NCI-H1694 treated with DMSO at 0.1 percent for 48 hours (cell line): Measurements from ENCODE around the gene ATP13A1.
"Not testable (repeated sequence)": the region's sequence is repeated elsewhere in the genome, so short reads cannot be mapped to it uniquely, and the experiment has no call there.

ENCODE experiments used
- DNase-seq: peaks from one replicate; lab custom pipeline; 2025; lab: John Stamatoyannopoulos, UW

ATP13A1 gene

DNA sequence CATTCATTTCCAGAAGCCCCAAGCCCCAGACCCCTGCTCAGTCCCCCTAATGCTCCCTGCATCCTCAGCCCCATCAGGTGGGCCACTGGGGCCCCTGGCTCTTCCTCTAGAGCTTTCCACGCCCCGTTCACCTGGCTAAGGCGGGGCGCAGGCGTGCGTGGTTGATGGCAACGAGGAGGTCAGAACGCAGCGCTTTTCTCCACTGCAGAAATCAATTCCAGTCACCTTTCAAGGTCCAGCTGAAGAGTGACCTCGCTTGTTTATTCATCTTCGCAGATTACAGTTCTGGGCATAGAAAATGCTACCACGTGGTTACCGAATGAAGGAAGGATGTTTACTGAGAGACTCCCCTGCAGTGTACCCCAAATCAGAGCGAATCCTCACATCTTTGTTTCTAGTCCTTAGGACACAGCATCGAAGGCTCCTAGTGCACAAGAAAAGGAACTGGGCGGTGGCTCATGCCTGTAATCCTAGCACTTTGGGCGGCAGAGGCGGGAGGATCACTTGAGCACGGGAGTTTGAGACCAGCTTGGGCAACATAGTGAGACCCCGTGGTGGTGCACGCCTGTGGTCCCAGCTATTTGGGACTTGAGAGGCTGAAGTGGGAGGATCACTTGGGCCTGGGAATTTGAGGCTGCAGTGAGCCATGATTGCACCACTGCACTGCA lies 44.2 kb downstream of the ATP13A1 start:
- DNase-seq = no peak

DNA sequence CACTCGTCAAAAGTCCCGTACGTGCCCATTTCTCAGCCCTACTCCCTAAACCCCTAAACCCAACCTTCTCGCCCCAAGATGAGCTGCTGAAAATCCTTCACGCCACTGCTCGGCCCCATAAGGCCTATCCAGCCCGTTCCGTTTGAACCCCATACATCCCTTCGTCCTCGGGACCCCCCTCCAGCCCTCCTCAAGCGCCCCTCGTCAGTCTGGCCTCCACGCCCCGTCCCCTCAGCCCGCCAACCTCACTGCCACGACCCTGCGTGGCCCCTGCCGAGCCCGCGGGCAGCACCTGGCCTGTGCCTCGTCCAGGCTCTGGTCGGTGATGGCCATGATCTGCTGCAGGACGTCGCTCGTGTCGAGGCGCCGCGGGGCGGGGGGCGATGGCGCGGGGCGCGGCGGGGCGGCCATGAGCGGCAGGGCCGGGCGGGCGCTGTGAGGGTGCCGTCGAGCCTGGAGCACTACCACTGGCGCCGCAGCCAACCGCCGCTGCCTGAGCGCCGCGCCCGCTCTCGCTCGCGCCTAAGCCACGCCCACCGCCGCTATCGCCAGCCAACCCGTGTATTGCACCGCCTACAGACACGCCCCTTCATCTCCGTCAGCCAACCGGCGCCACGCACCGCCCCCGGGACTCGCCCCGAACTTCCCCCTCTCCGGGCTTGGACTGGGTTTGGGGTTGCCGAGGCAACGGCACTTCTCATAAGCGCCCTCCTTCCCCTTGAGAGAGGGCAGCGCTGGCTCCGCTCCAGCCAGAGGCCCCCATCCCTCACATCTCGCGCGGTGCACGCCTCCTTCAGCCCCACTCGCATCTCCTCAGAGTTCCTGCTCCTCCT lies 45.0 kb downstream of the ATP13A1 start, which contains the start of gene PBX4:
TSS of gene PBX4 (minus strand) at position 469 of the 833 bp plus-strand sequence. CDS start at position 411, 58 bp downstream.
- peak; percentile 93 for DNase-seq

DNA sequence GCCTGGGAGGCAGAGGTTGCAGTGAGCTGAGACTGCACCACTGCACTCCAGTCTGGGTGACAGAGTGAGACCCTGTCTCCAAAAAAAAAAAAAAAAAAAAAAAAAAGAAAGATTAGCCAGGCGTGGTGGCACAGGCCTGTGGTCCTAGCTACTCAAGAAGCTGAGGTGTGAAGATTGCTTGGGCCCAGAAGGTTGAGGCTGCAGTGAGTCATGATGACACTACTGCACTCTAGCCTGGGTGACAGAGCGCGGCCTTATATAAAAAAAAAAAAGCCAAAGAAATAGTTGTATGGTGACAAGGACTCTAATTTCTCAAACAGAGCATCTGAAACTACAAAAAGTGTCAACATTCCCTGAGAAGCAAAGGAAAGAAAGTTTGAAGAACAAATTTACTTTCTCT lies 48.4 kb downstream of the ATP13A1 start:
- DNase-seq = no peak

DNA sequence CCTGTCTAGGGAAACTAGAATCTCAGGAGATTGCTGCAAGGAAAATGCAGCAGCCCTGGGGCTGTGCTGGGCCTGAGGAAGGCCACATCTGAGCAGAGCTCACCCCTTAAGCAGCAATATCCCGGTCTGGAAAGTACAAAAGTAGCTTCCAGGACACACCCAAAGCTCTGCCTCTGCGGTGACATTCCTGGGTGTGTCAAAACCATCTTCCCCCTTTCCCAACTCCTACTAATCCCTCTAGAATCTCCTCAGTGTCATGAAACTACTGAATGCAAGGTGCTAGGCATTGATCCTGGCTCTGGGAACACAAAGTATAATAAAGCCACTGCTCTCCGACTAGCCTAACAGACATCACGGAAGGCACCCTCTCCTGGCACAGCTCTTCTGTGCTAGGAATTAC lies 50.0 kb downstream of the ATP13A1 start:
- no peak for DNase-seq

DNA sequence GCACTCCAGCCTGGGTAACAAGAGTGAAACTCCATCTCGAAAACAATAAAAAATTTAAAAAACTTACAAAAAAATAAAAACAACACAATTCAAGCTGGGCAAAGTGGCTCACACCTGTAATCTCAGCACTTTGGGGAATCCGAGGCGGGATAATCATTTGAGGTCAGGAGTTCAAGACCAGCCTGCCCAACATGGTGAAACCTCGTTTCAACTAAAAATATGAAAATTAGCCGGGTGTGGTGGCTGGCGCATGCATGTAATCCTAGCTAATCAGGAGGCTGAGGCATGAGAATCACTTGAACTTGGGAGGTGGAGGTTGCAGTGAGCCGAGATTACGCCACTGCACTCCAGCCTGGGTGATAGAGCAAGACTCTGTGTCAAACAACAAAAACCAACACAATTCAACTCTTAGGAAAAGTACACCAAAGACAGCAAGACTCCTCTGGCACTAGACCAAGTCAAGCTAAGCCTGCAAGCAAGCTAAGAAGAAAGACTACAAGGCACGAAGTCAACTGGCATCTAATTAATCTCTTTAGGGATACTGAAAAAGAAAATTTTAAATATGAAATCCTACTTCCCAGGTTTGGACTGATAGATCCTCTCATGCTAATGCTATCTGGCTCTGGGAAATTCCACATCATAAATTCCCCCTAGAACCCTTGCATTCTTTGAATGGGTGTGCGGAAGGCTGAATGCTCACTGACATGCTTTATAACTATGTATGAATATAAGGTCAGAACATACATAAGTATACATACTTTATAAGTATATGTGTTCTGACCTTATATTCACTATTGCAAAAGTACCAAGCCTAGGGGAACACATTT lies 52.9 kb downstream of the ATP13A1 start:
- no peak for DNase-seq

DNA sequence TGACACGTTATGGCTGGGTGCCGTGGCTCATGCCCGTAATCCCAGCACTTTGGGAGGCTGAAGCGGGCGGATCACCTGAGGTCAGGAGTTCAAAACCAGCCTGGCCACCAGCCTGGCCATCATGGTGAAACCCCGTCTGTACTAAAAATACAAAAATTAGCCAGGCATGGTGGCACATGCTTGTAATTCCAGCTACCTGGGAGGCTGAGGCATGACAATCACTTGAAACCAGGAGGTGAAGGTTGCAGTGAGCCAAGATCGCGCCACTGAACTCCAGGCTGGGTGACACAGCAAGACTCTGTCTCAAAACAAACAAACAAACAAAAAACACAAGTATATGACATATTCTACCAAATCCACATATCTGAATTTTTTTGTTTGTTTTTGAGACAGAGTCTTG lies 56.8 kb downstream of the ATP13A1 start:
- DNase-seq = not testable (repeated sequence)

DNA sequence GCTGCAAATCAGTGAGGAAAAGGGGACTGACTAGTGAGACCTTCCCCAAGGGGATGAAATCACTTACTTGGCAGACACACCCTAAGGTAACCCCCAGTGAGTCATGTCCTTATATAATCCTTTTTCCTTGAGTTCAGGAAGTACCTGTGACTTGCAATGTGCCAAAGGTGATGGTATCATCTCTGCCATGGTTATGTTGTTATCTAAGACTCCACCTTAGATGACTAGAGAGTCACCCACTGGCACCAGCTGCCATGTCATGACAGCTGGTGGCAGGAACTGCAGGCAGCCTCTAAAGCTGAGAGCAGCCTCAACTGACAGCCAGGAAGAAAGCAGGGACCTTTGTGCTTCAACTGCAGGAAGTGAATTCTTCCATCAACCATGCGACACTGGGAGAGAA lies 57.5 kb downstream of the ATP13A1 start:
- DNase-seq = peak; percentile 86

DNA sequence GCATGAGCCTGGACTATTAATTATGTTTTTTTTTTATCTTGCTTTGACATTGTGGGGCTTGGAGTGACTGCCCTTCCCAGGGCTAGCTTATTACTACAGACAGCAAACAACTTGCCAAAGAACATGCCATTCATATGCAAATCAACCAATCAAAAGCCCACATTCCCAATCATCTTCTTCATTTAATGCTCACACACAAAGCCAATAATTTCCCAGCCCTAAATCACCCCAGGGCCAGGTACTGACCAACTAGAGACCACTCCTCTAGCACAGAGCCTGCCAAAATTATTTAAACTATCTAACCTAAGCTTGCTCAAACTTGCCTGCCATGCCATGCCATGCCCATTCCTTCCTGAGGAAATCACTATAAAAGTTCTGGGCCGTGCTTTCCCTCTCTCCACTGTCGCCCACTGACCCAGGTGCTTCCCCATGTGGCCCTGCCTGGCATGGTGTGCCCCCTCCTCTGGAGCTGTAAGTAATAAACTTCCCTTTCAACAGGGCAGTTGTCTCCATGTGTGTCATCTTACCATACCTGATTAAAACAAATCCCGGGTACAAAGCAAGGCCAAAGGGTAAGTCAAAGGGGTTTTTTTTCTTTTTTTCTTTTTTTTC lies 60.7 kb downstream of the ATP13A1 start:
- no peak for DNase-seq

DNA sequence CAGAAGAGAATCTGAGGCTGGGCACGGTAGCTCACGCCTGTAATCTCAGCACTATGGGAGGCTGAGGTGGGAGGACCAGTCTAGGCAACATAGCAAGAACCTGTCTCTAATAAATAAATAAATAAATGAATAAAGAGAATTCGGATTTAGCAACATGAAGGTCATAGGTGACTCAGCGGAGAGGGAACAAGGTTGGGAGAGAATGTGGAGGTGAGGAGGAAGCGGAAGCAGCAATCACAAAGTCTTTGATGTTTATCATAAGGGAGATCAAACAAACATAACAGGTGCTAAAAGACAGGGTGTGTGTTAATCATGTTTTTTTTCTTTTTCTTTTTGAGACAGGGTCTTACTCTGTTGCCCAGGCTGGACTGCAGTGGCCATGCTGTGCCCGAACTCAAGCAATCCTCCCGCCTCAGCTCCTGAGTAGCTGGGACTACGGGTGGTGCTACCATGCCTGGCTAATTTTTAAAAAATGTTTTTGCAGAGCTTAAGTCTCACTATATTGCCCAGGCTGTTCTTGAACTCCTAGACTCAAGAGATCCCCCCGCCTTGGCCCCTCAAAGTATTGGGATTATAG lies 61.3 kb downstream of the ATP13A1 start:
- DNase-seq = no peak

DNA sequence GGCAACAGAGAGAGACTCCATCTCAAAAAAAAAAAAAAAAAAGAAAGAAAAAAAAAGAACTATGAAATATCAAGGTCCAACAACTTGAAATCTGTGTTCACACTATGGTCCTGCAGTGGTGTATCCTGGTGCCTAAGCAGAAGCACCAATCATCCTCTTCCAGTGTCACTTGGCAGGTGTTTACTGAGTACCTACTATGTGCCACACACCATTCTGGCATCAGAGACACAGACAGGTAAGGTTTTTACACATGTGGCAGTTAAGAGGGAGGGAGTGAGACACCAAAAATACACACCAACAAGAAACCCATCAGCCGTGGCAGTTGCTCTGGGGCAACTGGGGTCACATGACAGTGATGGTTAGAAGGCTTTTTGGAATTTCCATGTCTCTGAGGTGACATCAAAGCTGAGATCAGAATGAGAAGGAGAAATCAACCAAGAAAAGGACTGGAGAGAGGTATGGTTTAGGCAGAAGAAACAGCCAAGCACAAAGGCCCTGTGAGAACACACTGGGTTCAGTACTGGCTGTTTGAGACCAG lies 62.6 kb downstream of the ATP13A1 start:
- no peak for DNase-seq

DNA sequence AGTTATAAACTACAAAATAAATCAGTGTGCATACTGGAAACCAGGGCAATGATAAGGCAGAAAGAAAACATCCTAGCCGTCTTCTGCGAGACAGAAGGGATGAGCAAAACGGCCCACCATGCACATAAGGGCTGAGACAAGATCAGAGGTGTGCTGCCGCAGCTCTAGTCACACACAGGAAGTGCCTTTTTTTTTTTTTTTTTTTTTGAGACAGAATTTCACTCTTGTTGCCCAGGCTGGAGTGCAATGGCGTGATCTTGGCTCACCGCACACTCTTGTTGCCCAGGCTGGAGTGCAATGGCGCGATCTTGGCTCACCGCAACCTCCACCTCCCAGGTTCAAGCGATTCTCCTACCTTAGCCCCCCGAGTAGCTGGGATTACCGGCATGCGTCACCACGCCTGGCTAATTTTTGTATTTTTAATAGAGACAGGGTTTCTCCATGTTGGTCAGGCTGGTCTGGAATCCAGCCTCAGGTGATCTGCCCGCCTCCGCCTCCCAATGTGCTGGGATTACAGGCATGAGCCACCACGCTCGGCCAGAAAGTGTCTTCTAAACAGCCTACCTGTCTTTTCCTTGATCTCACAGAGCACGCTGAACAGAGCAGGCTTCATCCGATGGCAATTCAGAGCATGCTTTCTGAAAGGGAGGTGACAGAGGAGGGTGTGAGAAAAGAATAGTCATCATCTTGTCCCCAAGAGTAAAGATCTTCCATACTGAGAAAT lies 64.6 kb downstream of the ATP13A1 start:
- not testable (repeated sequence) for DNase-seq

DNA sequence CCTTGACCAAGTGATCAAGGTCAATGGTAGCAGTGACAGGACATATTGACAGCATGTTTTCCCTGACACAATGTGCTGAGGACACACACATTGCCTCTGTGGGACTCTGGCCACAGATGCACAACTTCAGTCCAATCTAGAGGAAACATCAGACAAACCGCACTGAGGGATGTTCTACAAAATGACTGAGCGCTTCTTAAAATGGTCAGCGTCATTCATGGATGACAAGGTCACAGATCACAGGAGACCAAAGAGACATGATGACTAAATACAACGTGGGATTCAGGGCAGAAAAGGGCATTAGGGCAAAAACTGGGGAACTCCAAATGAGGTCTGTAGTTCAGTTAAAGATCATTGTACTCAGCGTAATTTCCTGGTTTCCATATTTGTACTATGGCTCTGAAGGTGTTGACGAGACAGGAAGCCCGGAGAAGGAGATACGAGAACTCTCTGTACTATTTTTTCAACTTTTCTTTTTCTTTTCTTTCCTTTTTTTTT lies 65.6 kb downstream of the ATP13A1 start:
- no peak for DNase-seq
